Measurements from ENCODE around the gene AVL9.

DNA sequence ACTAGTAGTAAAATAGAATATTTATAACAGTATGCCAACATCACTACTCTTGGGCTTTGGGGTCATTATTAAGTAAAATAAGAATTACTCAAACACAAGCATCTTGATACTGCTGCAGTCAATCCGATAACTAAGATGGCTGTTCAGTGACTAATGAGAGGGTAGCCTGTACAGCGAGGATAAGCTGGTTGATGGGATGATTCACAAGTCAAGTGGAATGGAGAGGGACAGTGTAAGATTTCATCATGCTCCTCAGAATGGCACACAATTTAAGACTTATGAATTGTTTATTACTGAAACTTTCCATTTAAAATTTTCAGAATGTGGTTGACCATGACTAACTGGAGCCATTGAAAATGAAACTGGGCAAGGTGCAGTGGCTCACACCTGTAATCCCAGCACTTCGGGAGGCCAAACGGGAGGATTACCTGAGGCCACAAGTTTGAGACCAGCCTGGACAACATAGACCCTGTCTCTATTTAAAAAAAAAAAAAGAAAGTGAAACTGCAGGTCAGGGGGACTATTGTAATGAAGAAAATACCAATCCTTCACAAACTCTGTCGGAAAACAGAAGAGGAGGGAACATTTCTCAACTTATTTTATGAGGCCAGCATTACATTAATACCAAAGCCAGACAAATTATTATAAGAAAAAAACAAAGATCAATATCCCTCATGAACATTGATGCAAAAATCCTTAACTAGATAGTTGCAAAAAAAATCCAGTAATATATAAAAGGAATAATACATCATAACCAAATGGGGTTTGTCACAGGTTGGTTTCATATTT, 11.2 kb downstream of the AVL9 start:
- TF ChIP-seq CTCF (IDR thresholded peaks at IDR 0.05) (no peak), POLR2A (IDR thresholded peaks at IDR 0.05) (no peak), POLR2AphosphoS5 (IDR thresholded peaks at IDR 0.05) (no peak)

Data from breast epithelium (tissue), 3 donors.